ENCODE data around the gene ICAM2.

DNA sequence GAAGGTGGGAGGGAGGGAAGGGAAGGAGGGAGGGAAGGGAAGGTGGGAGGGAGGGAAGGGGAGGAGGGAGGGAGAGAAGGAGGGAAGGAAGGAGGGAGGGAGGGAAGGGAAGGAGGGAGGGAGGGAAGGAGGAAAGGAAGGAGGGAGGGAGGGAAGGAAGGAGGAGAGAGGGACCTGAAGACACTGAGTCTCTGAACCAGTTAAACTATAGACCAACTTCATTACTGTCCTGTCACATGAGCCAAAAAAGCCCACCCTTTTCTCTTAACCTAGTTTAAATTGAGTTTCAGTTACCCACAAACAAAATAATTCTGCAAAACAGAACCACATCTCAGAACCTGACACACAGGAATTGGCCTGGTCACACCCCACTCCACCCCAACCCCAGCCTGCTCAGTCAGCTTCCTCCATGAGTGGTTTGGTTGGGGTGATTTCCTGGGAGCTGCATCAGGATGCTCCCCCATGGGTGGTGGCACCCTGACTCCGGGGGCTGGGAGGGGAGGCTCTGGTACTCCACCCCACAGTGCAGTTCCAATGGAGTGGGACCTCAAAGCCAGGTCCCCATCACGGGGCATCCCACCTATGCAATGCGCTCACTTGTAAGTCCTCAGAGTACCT, 27.0 kb downstream of the ICAM2 start:
- TF ChIP-seq, protein P1, sequence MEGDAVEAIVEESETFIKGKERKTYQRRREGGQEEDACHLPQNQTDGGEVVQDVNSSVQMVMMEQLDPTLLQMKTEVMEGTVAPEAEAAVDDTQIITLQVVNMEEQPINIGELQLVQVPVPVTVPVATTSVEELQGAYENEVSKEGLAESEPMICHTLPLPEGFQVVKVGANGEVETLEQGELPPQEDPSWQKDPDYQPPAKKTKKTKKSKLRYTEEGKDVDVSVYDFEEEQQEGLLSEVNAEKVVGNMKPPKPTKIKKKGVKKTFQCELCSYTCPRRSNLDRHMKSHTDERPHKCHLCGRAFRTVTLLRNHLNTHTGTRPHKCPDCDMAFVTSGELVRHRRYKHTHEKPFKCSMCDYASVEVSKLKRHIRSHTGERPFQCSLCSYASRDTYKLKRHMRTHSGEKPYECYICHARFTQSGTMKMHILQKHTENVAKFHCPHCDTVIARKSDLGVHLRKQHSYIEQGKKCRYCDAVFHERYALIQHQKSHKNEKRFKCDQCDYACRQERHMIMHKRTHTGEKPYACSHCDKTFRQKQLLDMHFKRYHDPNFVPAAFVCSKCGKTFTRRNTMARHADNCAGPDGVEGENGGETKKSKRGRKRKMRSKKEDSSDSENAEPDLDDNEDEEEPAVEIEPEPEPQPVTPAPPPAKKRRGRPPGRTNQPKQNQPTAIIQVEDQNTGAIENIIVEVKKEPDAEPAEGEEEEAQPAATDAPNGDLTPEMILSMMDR (IDR thresholded peaks at IDR 0.05), result no peak
- TF ChIP-seq POLR2A (IDR thresholded peaks at IDR 0.05), result no peak

Data from ovary (tissue), 3 donors.